Measurements from ENCODE around the gene SLC14A1. TPM values are rescaled to one million over a fixed set of nuclear protein-coding genes. Genes with fewer than 3 reads are reported as not detected.

The SLC14A1 gene
- total and polyA plus RNA-seq, 2 donors (not counting 1 experiment from before 2014, with no cell fraction given): 5.8 to 6.4 TPM

DNA sequence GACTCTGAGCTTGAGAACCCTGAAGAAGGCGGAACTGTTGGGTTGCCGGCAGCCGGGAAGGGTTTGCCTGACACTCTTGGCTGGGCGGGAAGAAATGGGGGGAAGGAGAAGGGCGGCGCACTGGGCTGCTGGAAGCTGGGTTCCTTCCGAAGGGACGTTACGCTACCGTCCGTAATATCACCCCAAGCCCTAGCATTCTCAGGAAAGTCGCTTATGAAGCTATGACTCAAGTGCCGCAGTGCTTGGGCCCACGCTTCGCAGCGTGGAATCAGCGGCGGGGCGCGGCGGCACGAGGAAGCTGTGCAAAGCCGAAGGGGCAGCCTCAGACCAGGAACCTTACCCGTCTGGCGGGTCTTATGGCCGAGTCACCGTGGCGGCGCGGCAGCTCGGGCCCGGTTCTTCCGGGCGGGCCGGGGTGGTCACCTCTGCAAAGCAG, 51.3 kb downstream of the SLC14A1 start:
- intact Hi-C loops (cut with micrococcal nuclease): no loop called here

DNA sequence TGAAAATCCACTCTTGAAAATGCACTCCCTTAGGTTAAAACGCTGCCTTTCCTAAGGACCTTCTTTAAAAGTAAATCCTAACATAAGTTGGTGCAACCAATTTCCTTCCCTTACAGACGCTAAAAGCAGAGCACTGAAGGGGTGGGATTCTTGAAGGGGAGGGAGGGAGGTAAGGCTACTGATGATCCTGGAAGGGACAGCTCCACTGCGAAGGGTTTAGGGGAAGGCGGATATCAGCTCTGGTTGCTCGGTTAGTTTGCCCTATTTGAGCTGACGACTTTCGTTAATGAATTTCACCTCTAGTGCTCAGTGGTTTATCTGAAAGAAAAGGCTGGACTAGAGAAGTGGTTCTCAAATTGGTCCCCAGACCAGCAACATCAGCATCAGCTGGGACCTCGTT, 51.8 kb downstream of the SLC14A1 start:
- WGBS (ENCODE audit: insufficient coverage): 78% methylated on average over 6 of the region's 8 CpGs
- POLR2A ChIA-PET: no interaction called here
- CTCF ChIA-PET: no interaction called here
- no peaks in the 10 kb centered on the region for H3K9me3 Mint-ChIP-seq (ENCODE audit: insufficient read depth)
- peaks cover 14 to 15% of the 10 kb centered on the region in 2 donors for H3K4me1 ChIP-seq (ENCODE audit: control insufficient read depth in 2 of 2, insufficient read depth in 2 of 2, low read length in 2 of 2)
- H3K27ac Mint-ChIP-seq: no peak overlapping the region
- H3K9me3 ChIP-seq (ENCODE audit: control extremely low read depth in 1 of 3, control insufficient read depth in 2 of 3, insufficient read depth in 1 of 3, low read length in 2 of 3): no peaks in the 10 kb centered on the region
- H2AFZ ChIP-seq (ENCODE audit: insufficient read depth, low read depth, low read length, poor library complexity, severe bottlenecking): peak overlapping the region; percentile 87
- peak overlapping the region; percentile 73 for H3K4me2 ChIP-seq (replicated peaks; ENCODE audit: low read depth, low read length, poor library complexity, severe bottlenecking)
- H3K27ac ChIP-seq (ENCODE audit: low read length in 2 of 2): no peak overlapping the region
- no peaks in the 10 kb centered on the region for H3K36me3 ChIP-seq (replicated peaks in 1 of 2; ENCODE audit: control extremely low read depth in 1 of 2, control insufficient read depth in 1 of 2, extremely low read depth in 1 of 2, insufficient read depth in 2 of 2, low read length in 1 of 2)
- TF ChIP-seq, protein P1, sequence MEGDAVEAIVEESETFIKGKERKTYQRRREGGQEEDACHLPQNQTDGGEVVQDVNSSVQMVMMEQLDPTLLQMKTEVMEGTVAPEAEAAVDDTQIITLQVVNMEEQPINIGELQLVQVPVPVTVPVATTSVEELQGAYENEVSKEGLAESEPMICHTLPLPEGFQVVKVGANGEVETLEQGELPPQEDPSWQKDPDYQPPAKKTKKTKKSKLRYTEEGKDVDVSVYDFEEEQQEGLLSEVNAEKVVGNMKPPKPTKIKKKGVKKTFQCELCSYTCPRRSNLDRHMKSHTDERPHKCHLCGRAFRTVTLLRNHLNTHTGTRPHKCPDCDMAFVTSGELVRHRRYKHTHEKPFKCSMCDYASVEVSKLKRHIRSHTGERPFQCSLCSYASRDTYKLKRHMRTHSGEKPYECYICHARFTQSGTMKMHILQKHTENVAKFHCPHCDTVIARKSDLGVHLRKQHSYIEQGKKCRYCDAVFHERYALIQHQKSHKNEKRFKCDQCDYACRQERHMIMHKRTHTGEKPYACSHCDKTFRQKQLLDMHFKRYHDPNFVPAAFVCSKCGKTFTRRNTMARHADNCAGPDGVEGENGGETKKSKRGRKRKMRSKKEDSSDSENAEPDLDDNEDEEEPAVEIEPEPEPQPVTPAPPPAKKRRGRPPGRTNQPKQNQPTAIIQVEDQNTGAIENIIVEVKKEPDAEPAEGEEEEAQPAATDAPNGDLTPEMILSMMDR (IDR thresholded peaks at IDR 0.05): no peak
- TF ChIP-seq EZH2 (IDR thresholded peaks at IDR 0.05; ENCODE audit: borderline replicate concordance, insufficient read depth, low read depth, low read length, poor library complexity, severe bottlenecking): no peak
- DNase-seq: no peak
- no peaks in the 10 kb centered on the region for H4K20me1 ChIP-seq (ENCODE audit: control insufficient read depth, insufficient read depth, low read length, poor library complexity, severe bottlenecking)
- H3K27me3 Mint-ChIP-seq: peaks cover 58% of the 10 kb centered on the region
- peak overlapping the region; percentile 79 for H3K9ac ChIP-seq (ENCODE audit: low read length)
- H3K27me3 ChIP-seq (replicated peaks in 1 of 4; ENCODE audit: control extremely low read depth in 1 of 4, control insufficient read depth in 3 of 4, insufficient read depth in 4 of 4, low read length in 3 of 4): peaks cover 0 to 18% (median 14%) of the 10 kb centered on the region in 4 experiments
- peaks cover 23% of the 10 kb centered on the region for H3K4me1 Mint-ChIP-seq
- intact Hi-C loops (cut with micrococcal nuclease): no loop called here
- ATAC-seq (ENCODE audit: low read depth): no peak
- H3K79me2 ChIP-seq (ENCODE audit: control insufficient read depth, insufficient read depth, low read length): no peaks in the 10 kb centered on the region
- H3K4me3 Mint-ChIP-seq: peak overlapping the region; percentile 86
- H3K4me3 ChIP-seq (ENCODE audit: control extremely low read depth in 1 of 5, extremely low read depth in 1 of 5, insufficient read depth in 1 of 5, low read depth in 2 of 5, low read length in 4 of 5): peak overlapping the region; percentile 18 to 75 (median 52)

More for the DNA sequence above, 51.3 kb downstream of the SLC14A1 start:
- peak overlapping the region; percentile 73 for H3K4me2 ChIP-seq (replicated peaks; ENCODE audit: low read depth, low read length, poor library complexity, severe bottlenecking)
- H3K4me1 Mint-ChIP-seq: peaks cover 23% of the 10 kb centered on the region
- no peaks in the 10 kb centered on the region for H3K79me2 ChIP-seq (ENCODE audit: control insufficient read depth, insufficient read depth, low read length)
- peaks cover 57% of the 10 kb centered on the region for H3K27me3 Mint-ChIP-seq
- peak; percentile 56 for ATAC-seq (ENCODE audit: low read depth)
- peak overlapping the region; percentile 86 for H3K4me3 Mint-ChIP-seq
- H3K9me3 ChIP-seq (ENCODE audit: control extremely low read depth in 1 of 3, control insufficient read depth in 2 of 3, insufficient read depth in 1 of 3, low read length in 2 of 3): no peaks in the 10 kb centered on the region
- WGBS (ENCODE audit: insufficient coverage): 2% methylated on average over 34 of the region's 35 CpGs
- H2AFZ ChIP-seq (ENCODE audit: insufficient read depth, low read depth, low read length, poor library complexity, severe bottlenecking): peak overlapping the region; percentile 87
- H4K20me1 ChIP-seq (ENCODE audit: control insufficient read depth, insufficient read depth, low read length, poor library complexity, severe bottlenecking): no peaks in the 10 kb centered on the region
- no peaks in the 10 kb centered on the region for H3K36me3 ChIP-seq (replicated peaks in 1 of 2; ENCODE audit: control extremely low read depth in 1 of 2, control insufficient read depth in 1 of 2, extremely low read depth in 1 of 2, insufficient read depth in 2 of 2, low read length in 1 of 2)
- peaks cover 14 to 15% of the 10 kb centered on the region in 2 donors for H3K4me1 ChIP-seq (ENCODE audit: control insufficient read depth in 2 of 2, insufficient read depth in 2 of 2, low read length in 2 of 2)
- CTCF ChIA-PET: no interaction called here
- POLR2A ChIA-PET: no interaction called here
- H3K4me3 ChIP-seq (ENCODE audit: control extremely low read depth in 1 of 5, extremely low read depth in 1 of 5, insufficient read depth in 1 of 5, low read depth in 2 of 5, low read length in 4 of 5): peak overlapping the region; percentile 18 to 75 (median 52)
- H3K9me3 Mint-ChIP-seq (ENCODE audit: insufficient read depth): no peaks in the 10 kb centered on the region
- TF ChIP-seq, protein P1 (IDR thresholded peaks at IDR 0.05): no peak
- no peak for TF ChIP-seq EZH2 (IDR thresholded peaks at IDR 0.05; ENCODE audit: borderline replicate concordance, insufficient read depth, low read depth, low read length, poor library complexity, severe bottlenecking)
- peak; percentile 65 for DNase-seq
- peak overlapping the region; percentile 79 for H3K9ac ChIP-seq (ENCODE audit: low read length)
- peak overlapping the region in 1 of 2 donors; percentile 2 for H3K27ac ChIP-seq (ENCODE audit: low read length in 2 of 2)
- H3K27ac Mint-ChIP-seq: no peak overlapping the region
- peaks cover 0 to 18% (median 12%) of the 10 kb centered on the region in 4 experiments for H3K27me3 ChIP-seq (replicated peaks in 1 of 4; ENCODE audit: control extremely low read depth in 1 of 4, control insufficient read depth in 3 of 4, insufficient read depth in 4 of 4, low read length in 3 of 4)
